MM.1S (cell line): ENCODE results near the gene SLX9.

Experiments used
- EZH2 ChIP-seq: fragments of 300-600 bp; sonication (generic); optimal IDR thresholded peaks from 2 replicates; pipeline ENCODE3; 2017; ENCODE audit warnings: low read depth, mild to moderate bottlenecking, antibody characterized with exemption, low read length, mixed read lengths
- TF ChIP-seq, protein P1 (sequence below): fragments of 300-600 bp; sonication (generic); IDR thresholded peaks from 2 replicates; pipeline ENCODE4 v1.5.1; 2016; ENCODE audit warnings: antibody characterized with exemption, low read length, mixed read lengths

DNA sequence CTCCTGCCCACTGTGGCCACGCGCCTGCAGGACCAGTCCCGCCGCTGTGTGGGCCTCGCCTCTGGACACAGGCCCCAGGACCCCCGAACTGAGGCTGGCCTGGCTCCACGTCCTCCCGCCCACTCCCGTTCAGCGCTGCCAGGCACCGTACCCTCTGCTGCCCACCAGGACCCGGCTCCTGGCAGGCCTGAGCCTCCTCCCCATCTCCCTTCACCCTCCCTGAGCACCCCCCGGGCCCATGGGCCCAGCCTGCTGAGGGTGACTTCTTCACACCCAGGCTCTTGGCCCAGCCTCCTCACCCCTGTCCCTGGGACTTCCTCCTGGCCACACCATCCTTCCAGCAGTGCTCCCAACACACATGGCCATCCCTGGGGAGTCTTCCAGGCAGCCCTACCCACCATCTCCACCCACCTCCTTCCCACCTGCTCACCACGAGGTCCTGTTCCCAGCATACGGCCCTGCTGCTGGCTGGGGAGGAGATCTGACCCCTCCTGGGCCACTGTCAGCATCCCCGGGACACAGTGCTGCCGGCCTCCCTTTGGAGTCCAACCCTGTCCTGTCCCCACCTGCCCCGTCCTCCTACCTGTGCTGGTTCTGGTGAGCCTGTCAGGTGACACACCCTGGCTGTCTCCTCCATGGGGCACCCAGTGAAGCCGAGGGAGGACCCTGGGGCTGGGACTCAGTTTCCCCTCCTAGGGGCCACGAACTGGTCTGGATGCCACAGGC is 53.7 kb downstream of the SLX9 start:
- TF ChIP-seq, protein P1, sequence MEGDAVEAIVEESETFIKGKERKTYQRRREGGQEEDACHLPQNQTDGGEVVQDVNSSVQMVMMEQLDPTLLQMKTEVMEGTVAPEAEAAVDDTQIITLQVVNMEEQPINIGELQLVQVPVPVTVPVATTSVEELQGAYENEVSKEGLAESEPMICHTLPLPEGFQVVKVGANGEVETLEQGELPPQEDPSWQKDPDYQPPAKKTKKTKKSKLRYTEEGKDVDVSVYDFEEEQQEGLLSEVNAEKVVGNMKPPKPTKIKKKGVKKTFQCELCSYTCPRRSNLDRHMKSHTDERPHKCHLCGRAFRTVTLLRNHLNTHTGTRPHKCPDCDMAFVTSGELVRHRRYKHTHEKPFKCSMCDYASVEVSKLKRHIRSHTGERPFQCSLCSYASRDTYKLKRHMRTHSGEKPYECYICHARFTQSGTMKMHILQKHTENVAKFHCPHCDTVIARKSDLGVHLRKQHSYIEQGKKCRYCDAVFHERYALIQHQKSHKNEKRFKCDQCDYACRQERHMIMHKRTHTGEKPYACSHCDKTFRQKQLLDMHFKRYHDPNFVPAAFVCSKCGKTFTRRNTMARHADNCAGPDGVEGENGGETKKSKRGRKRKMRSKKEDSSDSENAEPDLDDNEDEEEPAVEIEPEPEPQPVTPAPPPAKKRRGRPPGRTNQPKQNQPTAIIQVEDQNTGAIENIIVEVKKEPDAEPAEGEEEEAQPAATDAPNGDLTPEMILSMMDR = no peak
- TF ChIP-seq EZH2 = no peak
